ENCODE measurements around the gene LRFN4.

LRFN4 gene

GRCh38 chr11:66880496-66881450, 23.9 kb downstream of the LRFN4 start:
- H3K9me3 Mint-ChIP-seq, result no peaks in the 10 kb centered on the region
- H3K4me1 Mint-ChIP-seq, result peaks cover 80% of the 10 kb centered on the region
- peak overlapping the region in 1 of 3 experiments; percentile 16 for H3K4me3 Mint-ChIP-seq
- H3K27ac Mint-ChIP-seq, result peak overlapping the region; percentile 35 to 55 (median 41)
- H3K36me3 Mint-ChIP-seq (ENCODE audit: low read depth), result no peaks in the 10 kb centered on the region
- H3K27me3 Mint-ChIP-seq (ENCODE audit: low read depth), result no peaks in the 10 kb centered on the region
- no peak for TF ChIP-seq CTCF (IDR thresholded peaks at IDR 0.05; ENCODE audit: unreplicated experiment in 3 of 3)

- Mint-ChIP-seq H3K36me3 (ENCODE audit: low read depth) (no peaks in the 10 kb centered on the region), H3K4me3 (peak overlapping the region in 1 of 3 experiments; percentile 16), H3K27me3 (ENCODE audit: low read depth) (no peaks in the 10 kb centered on the region), H3K27ac (peak overlapping the region; percentile 35 to 80 (median 55)), H3K4me1 (peaks cover 80% of the 10 kb centered on the region), H3K9me3 (no peaks in the 10 kb centered on the region)
- no peak for TF ChIP-seq CTCF (IDR thresholded peaks at IDR 0.05; ENCODE audit: unreplicated experiment in 3 of 3)
Observed at GRCh38 chr11:66881451-66881835, 24.6 kb downstream of the LRFN4 start.

- peak overlapping the region; percentile 34 to 83 (median 80) for H3K27ac Mint-ChIP-seq
- H3K4me3 Mint-ChIP-seq, result peak overlapping the region in 1 of 3 experiments; percentile 23
- peaks cover 77% of the 10 kb centered on the region for H3K4me1 Mint-ChIP-seq
- no peaks in the 10 kb centered on the region for H3K9me3 Mint-ChIP-seq
- no peaks in the 10 kb centered on the region for H3K27me3 Mint-ChIP-seq (ENCODE audit: low read depth)
- no peaks in the 10 kb centered on the region for H3K36me3 Mint-ChIP-seq (ENCODE audit: low read depth)
- TF ChIP-seq CTCF (IDR thresholded peaks at IDR 0.05; ENCODE audit: unreplicated experiment in 3 of 3), result no peak
Observed at GRCh38 chr11:66881927-66882452, 25.1 kb downstream of the LRFN4 start.

- H3K4me3 Mint-ChIP-seq, result peak overlapping the region in 1 of 3 experiments; percentile 35
- H3K4me1 Mint-ChIP-seq, result peaks cover 77% of the 10 kb centered on the region
- H3K27me3 Mint-ChIP-seq (ENCODE audit: low read depth), result no peaks in the 10 kb centered on the region
Observed at GRCh38 chr11:66882561-66883015, 25.7 kb downstream of the LRFN4 start.

More at GRCh38 chr11:66882561-66883015, 25.7 kb downstream of the LRFN4 start:
- Mint-ChIP-seq H3K36me3 (ENCODE audit: low read depth) (no peaks in the 10 kb centered on the region), H3K27ac (peak overlapping the region; percentile 3 to 83 (median 80)), H3K9me3 (no peaks in the 10 kb centered on the region)
- TF ChIP-seq CTCF (IDR thresholded peaks at IDR 0.05; ENCODE audit: unreplicated experiment in 3 of 3), result no peak

All from nephron (organoid).